GM03348 (cell line): ENCODE measurements around the gene GSAP.
"Not testable (repeated sequence)": the region's sequence is repeated elsewhere in the genome, so short reads cannot be mapped to it uniquely, and the experiment has no call there.

Experiments used
- DNase-seq: peaks from one replicate; pipeline ENCODE4 v3.0.0; 2012; ENCODE audit warnings: low spot score

The GSAP gene

GRCh38 chr7:77354914-77355313, 61.2 kb downstream of the GSAP start:
- DNase-seq, result no peak

- no peak for DNase-seq
Observed at GRCh38 chr7:77354484-77354883, 61.7 kb downstream of the GSAP start.

GRCh38 chr7:77353911-77354310, 62.2 kb downstream of the GSAP start:
- no peak for DNase-seq

GRCh38 chr7:77353407-77353721, 62.8 kb downstream of the GSAP start:
- no peak for DNase-seq

- no peak for DNase-seq
Observed at GRCh38 chr7:77352665-77353406, 63.3 kb downstream of the GSAP start.

DNA sequence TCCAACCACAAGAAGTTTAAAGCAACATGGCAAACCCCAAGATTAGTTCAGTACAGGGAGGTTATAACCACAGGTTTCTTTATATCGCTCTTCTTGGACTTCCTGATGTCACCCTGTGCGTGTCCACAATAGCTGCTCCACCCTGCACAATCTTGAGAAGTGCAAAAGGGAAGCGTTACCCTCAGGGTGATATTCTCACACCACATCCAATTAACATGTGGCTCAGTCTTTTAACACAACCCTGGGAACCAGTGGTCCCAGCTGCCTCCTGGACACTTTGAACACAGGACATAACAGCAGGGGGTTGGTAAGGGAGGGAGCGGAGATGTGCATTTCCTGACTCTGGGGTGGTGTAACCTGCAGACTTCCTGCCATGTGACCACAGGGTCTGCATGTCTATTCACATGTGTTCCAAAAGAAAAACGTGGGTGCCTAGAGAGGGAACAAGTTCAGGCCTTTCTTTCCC, 64.6 kb downstream of the GSAP start:
- no peak for DNase-seq

DNA sequence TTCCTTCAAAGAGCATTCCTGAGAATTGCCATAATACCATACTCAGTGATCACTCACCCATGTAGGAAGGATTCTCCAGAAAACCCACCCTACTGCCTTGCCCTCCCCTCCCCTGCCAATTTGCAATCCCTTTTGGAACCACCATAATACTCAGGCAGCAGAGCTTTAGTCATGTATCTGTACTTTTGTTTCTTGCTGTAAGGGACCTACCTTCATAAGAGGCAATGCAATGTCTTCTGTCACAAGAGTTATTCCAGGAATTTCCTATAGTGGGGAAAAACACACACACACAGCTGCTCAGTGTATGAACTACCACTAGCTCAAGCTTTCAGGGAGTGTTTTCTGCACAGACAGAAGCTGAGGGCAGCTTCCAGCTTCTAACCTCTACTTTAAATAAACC, 67.0 kb downstream of the GSAP start:
- DNase-seq, result no peak

- DNase-seq, result no peak
Observed at GRCh38 chr7:77348371-77348813, 67.8 kb downstream of the GSAP start.

DNA sequence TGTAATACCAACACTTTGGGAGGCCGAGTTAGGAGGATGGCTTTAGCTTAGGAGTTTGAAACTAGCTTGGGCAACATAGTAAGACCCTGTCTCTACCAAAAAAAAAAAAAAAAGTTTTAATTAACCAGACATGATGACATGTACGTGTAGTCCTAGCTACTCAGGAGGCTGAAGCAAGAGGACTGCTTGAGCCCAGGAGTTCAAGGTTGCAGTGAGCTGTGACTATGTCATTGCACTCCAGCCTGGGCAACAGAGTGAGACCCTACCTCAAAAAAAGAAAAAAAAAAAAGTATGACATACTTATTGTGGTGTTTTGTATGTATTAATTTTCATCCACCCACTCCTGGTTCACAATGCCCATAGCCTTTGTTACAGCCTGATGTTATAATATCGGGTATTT, 69.7 kb downstream of the GSAP start:
- DNase-seq, result no peak

DNA sequence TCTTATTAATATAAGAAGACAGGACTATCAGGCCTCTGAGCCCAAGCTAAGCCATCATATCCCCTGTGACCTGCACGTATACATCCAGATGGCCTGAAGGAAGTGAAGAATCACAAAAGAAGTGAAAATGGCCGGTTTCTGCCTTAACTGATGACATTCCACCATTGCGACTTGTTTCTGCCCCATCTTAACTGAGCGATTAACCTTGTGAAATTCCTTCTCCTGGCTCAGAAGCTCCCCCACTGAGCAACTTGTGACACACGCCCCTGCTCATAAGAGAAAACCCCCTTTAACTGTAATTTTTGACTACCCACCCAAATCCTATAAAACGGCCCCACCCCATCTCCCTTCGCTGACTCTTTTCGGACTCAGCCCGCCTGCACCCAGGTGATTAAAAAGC, 70.7 kb downstream of the GSAP start:
- DNase-seq, result not testable (repeated sequence)

- no peak for DNase-seq
Observed at GRCh38 chr7:77339726-77340125, 76.4 kb downstream of the GSAP start.

GRCh38 chr7:77338883-77339629, 77.1 kb downstream of the GSAP start:
- DNase-seq, result no peak

- DNase-seq, result no peak
Observed at GRCh38 chr7:77338260-77338659, 77.9 kb downstream of the GSAP start.

- no peak for DNase-seq
Observed at GRCh38 chr7:77337456-77337990, 78.6 kb downstream of the GSAP start.

DNA sequence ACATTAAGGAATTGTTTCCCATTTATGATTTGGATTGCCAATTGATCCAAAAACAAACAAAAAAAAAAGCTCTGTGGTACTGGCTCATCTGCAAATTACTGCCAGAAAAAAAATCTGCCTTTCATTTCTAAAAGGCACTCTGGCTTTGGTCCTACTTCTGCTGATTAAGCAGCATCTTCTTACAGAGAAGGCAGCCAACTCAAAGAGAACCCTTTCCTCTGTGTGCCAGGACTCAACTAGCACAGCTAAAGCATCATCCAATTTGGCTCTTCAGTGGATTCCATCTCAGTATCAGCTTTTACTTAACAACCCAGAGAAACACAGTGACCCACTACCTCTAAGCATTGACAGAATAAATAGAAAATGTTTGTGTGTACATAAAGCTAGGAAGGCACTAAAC, 80.6 kb downstream of the GSAP start:
- DNase-seq, result peak; percentile 49

DNA sequence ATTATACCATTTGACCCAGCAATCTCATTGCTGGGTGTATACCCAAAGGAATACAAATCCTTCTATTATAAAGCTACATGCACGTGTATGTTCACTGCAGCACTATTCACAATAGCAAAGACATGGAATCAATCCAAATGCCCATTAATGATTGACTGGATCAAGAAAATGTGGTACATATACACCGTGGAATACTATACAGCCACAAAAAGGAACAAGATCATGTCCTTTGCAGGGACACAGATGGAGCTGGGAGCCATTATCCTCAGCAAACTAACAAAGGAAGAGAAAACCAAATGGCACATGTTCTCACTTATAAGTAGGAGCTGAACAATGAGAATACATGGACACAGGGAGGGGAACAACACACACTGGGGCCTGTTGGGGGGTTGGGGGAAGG, 82.1 kb downstream of the GSAP start:
- not testable (repeated sequence) for DNase-seq

GRCh38 chr7:77331938-77332695, 84.0 kb downstream of the GSAP start:
- DNase-seq, result peak; percentile 89

GRCh38 chr7:77330169-77330882, 85.8 kb downstream of the GSAP start:
- no peak for DNase-seq

- DNase-seq, result no peak
Observed at GRCh38 chr7:77329466-77330168, 86.5 kb downstream of the GSAP start.

DNA sequence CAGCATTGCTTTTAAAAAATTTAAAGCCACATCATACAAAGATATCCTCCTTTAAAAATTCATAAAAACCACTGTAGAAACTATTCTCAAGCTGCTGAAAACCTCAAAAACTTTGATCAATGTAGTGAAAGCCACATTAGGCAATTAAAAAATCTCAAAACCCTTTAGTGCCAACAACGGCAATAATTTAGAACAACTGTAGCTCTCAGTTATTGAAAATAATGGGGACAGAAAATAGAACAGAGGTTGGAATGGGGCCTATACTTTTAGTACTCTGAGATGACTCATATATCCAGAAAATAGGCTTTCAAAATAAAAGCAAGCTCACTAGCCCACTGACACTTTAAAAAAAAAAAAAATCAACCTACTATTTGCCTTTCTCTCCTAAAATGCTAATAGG, 87.5 kb downstream of the GSAP start:
- peak; percentile 62 for DNase-seq

- DNase-seq, result peak; percentile 21
Observed at GRCh38 chr7:77327932-77328628, 88.1 kb downstream of the GSAP start.
